Spleen (tissue), 11 donors: ENCODE measurements around the gene TNFRSF1B. TPM values are rescaled to one million over a fixed set of nuclear protein-coding genes. Genes with fewer than 3 reads are reported as not detected.

ENCODE experiments used
- DNase-seq: peaks from one replicate; pipeline ENCODE4 v3.0.0-alpha.2; 2020
- H3K27ac ChIP-seq, 8 donors: fragments of 200-600 bp; sonication (generic) in 7 of 8; 1 replicate in 4 of 8; 2 replicates in 4 of 8; pipeline versions ENCODE4 v1.5.0 to v1.8.0; 2016 to 2021; ENCODE audit warnings: inconsistent platforms in 4 of 8, mild to moderate bottlenecking in 4 of 8, moderate library complexity in 1 of 8
- H3K27me3 ChIP-seq, 7 donors: fragments of 200-600 bp; sonication (generic) in 6 of 7; replicated peaks in 1 of 7; 1 replicate in 4 of 7; 2 replicates in 3 of 7; pipeline versions ENCODE4 v1.5.0 to v1.8.0; 2016 to 2021; ENCODE audit warnings: inconsistent platforms in 3 of 7, mild to moderate bottlenecking in 1 of 7
- H3K36me3 ChIP-seq, 6 donors: fragments of 200-600 bp; sonication (generic) in 5 of 6; 1 replicate in 4 of 6; 2 replicates in 2 of 6; pipeline versions ENCODE4 v1.5.0 to v1.8.0; 2016 to 2021; ENCODE audit warnings: inconsistent platforms in 2 of 6
- H3K4me1 ChIP-seq, 6 donors: fragments of 200-600 bp; sonication (generic) in 5 of 6; 1 replicate in 3 of 6; 2 replicates in 3 of 6; pipeline versions ENCODE4 v1.5.0 to v1.8.0; 2016 to 2021; ENCODE audit warnings: inconsistent platforms in 3 of 6
- H3K4me3 ChIP-seq, 8 donors: fragments of 200-600 bp; sonication (generic) in 7 of 8; 1 replicate in 4 of 8; 2 replicates in 4 of 8; pipeline versions ENCODE4 v1.5.0 to v1.8.0; 2016 to 2021; ENCODE audit warnings: inconsistent platforms in 4 of 8, mild to moderate bottlenecking in 4 of 8, moderate library complexity in 2 of 8
- H3K9me3 ChIP-seq, 8 donors: fragments of 200-600 bp; sonication (generic) in 7 of 8; 1 replicate in 4 of 8; 2 replicates in 4 of 8; pipeline versions ENCODE4 v1.5.0 to v1.8.0; 2016 to 2021; ENCODE audit warnings: inconsistent platforms in 4 of 8
- POLR2A ChIP-seq, 3 donors: fragments of 450-650 bp; IDR thresholded peaks; one replicate each; pipeline ENCODE4 v1.5.1; 2017; ENCODE audit warnings: antibody characterized with exemption in 3 of 3, mild to moderate bottlenecking in 1 of 3
- POLR2AphosphoS5 ChIP-seq, 3 donors: sonication (generic); formaldehyde crosslinking; IDR thresholded peaks; one replicate each; pipeline ENCODE4 v1.5.1; 2017; ENCODE audit warnings: antibody characterized with exemption in 3 of 3
- WGBS, 5 donors: extraction: QIAGEN DNeasy Blood & Tissue Kit in 3 of 5; methylation state at CpG; one replicate each; pipeline versions ENCODE4 v1.1.5 to v1.1.7; 2013 to 2018; 5-methylcytosine and 5-hydroxymethylcytosine counted together
- intact Hi-C: fragments of 100-400 bp; cut with DNase I; formaldehyde crosslinking; loops from one replicate; pipeline ENCODE4 v1.15.0; 2023; ENCODE audit warnings: low total_unique reads
- polyA plus RNA-seq, 3 donors: library from polyadenylated mRNA; stranded (reverse); fragments of 200-250 nt; gene quantifications; one replicate each; pipeline ENCODE4 v1.2.1, GENCODE V29; 2013
- total RNA-seq, 7 donors: library from RNA; depleted of rRNA in 3 of 7; stranded (reverse); fragments of >200 nt in 3 of 7; fragmentation: NEBNext Ultra II Directional in 4 of 7; extraction: Animal tissue kit (Norgen Biotek cat#: 25700) in 4 of 7; gene quantifications; one replicate each; pipeline versions ENCODE4 v1.1.0 to v1.2.1, GENCODE V29; 2016 to 2021
- TF ChIP-seq, protein P1 (sequence below), 11 experiments: fragments of 200-600 bp in 7 of 11; fragments of 450-650 bp in 4 of 11; sonication (generic) in 4 of 11; IDR thresholded peaks in 8 of 11; conservative IDR thresholded peaks in 3 of 11; 1 replicate in 7 of 11; 2 replicates in 4 of 11; pipeline versions ENCODE4 v1.4.0 to v1.8.0; 2016 to 2021; ENCODE audit warnings: antibody characterized with exemption in 11 of 11, inconsistent platforms in 4 of 11, mild to moderate bottlenecking in 1 of 11
- donor health status: healthy with polysubstance abuse.
- donor health status: DM: no; HTN: no; CAD: no; lungs with moderate emphysema.
- donor health status: DM: no; HTN: no; CAD: no.
- donor health status: Bipolar disorder and iron deficiency.
- donor health status: healthy.
- donor health status: DM: no; HTN: no; CAD: no.
- donor health status: DM: yes; HTN: yes; CAD: no.

The TNFRSF1B gene
- total and polyA plus RNA-seq, 10 donors, result 28.5 to 233 (median 167) TPM

DNA sequence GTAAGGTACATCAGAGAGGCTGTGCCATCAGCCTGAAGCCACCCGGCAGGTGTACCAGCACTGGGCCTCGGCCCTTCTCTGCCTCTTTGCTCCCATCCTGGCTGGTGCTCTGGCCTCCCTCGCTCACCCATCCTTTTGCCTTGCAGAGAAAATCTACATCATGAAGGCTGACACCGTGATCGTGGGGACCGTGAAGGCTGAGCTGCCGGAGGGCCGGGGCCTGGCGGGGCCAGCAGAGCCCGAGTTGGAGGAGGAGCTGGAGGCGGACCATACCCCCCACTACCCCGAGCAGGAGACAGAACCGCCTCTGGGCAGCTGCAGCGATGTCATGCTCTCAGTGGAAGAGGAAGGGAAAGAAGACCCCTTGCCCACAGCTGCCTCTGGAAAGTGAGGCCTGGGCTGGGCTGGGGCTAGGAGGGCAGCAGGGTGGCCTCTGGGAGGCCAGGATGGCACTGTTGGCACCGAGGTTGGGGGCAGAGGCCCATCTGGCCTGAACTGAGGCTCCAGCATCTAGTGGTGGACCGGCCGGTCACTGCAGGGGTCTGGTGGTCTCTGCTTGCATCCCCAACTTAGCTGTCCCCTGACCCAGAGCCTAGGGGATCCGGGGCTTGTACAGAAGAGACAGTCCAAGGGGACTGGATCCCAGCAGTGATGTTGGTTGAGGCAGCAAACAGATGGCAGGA is 24.5 kb upstream of the TNFRSF1B start:
- DNase-seq, result peak; percentile 81
- peaks cover 18 to 81% (median 55%) of the 10 kb centered on the region in 6 donors for H3K4me1 ChIP-seq

DNA sequence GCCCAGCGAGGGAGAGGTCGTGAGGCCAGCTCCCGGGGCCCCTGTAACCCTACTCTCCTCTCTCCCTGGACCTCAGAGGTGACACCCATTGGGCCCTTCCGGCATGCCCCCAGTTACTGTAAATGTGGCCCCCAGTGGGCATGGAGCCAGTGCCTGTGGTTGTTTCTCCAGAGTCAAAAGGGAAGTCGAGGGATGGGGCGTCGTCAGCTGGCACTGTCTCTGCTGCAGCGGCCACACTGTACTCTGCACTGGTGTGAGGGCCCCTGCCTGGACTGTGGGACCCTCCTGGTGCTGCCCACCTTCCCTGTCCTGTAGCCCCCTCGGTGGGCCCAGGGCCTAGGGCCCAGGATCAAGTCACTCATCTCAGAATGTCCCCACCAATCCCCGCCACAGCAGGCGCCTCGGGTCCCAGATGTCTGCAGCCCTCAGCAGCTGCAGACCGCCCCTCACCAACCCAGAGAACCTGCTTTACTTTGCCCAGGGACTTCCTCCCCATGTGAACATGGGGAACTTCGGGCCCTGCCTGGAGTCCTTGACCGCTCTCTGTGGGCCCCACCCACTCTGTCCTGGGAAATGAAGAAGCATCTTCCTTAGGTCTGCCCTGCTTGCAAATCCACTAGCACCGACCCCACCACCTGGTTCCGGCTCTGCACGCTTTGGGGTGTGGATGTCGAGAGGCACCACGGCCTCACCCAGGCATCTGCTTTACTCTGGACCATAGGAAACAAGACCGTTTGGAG is 23.7 kb upstream of the TNFRSF1B start:
- peak; percentile 90 for DNase-seq
- no peaks in the 10 kb centered on the region for H3K27me3 ChIP-seq
- H3K36me3 ChIP-seq, result no peaks in the 10 kb centered on the region
- H3K4me1 ChIP-seq, result peaks cover 23 to 89% (median 63%) of the 10 kb centered on the region in 6 donors
- no peaks in the 10 kb centered on the region for H3K9me3 ChIP-seq
- TF ChIP-seq POLR2AphosphoS5 (IDR thresholded peaks at IDR 0.05), result peak in 1 of 3 donors; percentile 10
- no peak for TF ChIP-seq POLR2A (IDR thresholded peaks at IDR 0.05)
- TF ChIP-seq, protein P1, sequence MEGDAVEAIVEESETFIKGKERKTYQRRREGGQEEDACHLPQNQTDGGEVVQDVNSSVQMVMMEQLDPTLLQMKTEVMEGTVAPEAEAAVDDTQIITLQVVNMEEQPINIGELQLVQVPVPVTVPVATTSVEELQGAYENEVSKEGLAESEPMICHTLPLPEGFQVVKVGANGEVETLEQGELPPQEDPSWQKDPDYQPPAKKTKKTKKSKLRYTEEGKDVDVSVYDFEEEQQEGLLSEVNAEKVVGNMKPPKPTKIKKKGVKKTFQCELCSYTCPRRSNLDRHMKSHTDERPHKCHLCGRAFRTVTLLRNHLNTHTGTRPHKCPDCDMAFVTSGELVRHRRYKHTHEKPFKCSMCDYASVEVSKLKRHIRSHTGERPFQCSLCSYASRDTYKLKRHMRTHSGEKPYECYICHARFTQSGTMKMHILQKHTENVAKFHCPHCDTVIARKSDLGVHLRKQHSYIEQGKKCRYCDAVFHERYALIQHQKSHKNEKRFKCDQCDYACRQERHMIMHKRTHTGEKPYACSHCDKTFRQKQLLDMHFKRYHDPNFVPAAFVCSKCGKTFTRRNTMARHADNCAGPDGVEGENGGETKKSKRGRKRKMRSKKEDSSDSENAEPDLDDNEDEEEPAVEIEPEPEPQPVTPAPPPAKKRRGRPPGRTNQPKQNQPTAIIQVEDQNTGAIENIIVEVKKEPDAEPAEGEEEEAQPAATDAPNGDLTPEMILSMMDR (IDR thresholded peaks at IDR 0.05 in 8 of 11, conservative IDR thresholded peaks at IDR 0.05 in 3 of 11), result no peak
- WGBS, 5 donors, result 30 to 56% (median 46%) methylated on average over 16 to 21 of the region's 21 CpGs
- peak overlapping the region in 2 of 8 donors; percentile 11 to 48 for H3K4me3 ChIP-seq
- H3K27ac ChIP-seq, result peak overlapping the region; percentile 27 to 99 (median 91)
- intact Hi-C loops, result no loop called here

More for the DNA sequence above, 24.5 kb upstream of the TNFRSF1B start:
- intact Hi-C loops, result no loop called here
- peak overlapping the region in 7 of 8 donors; percentile 82 to 99 (median 92) for H3K27ac ChIP-seq
- H3K4me3 ChIP-seq, result peak overlapping the region in 1 of 8 donors; percentile 48
- no peaks in the 10 kb centered on the region for H3K27me3 ChIP-seq
- no peak for TF ChIP-seq POLR2A (IDR thresholded peaks at IDR 0.05)
- TF ChIP-seq, protein P1 (IDR thresholded peaks at IDR 0.05 in 8 of 11, conservative IDR thresholded peaks at IDR 0.05 in 3 of 11), result no peak
- no peak for TF ChIP-seq POLR2AphosphoS5 (IDR thresholded peaks at IDR 0.05)
- H3K36me3 ChIP-seq, result no peaks in the 10 kb centered on the region
- WGBS, 5 donors, result 81 to 90% (median 84%) methylated on average over 13 to 18 of the region's 18 CpGs
- no peaks in the 10 kb centered on the region for H3K9me3 ChIP-seq

DNA sequence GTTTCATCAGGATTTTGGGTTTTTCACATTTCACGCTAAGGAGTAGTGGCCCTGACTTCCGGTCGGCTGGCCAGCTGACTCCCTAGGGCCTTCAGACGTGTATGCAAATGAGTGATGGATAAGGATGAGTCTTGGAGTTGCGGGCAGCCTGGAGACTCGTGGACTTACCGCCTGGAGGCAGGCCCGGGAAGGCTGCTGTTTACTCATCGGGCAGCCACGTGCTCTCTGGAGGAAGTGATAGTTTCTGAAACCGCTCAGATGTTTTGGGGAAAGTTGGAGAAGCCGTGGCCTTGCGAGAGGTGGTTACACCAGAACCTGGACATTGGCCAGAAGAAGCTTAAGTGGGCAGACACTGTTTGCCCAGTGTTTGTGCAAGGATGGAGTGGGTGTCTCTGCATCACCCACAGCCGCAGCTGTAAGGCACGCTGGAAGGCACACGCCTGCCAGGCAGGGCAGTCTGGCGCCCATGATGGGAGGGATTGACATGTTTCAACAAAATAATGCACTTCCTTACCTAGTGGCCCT is 23.1 kb upstream of the TNFRSF1B start:
- TF ChIP-seq, protein P1 (IDR thresholded peaks at IDR 0.05 in 8 of 11, conservative IDR thresholded peaks at IDR 0.05 in 3 of 11), result peak in 5 of 11 experiments; percentile 7 to 33 (median 22)
- TF ChIP-seq POLR2AphosphoS5 (IDR thresholded peaks at IDR 0.05) (peak; percentile 72 to 85 (median 72)), POLR2A (IDR thresholded peaks at IDR 0.05) (no peak)
- H3K4me1 ChIP-seq, result peaks cover 28 to 95% (median 69%) of the 10 kb centered on the region in 6 donors
- peak; percentile 91 for DNase-seq
- peak overlapping the region; percentile 27 to 99 (median 91) for H3K27ac ChIP-seq
- no peaks in the 10 kb centered on the region for H3K27me3 ChIP-seq
- H3K36me3 ChIP-seq, result no peaks in the 10 kb centered on the region
- intact Hi-C loops, result no loop called here
- H3K4me3 ChIP-seq, result peak overlapping the region in 2 of 8 donors; percentile 11 to 48
- WGBS, 5 donors, result 10 to 25% (median 18%) methylated on average over 8 to 17 of the region's 17 CpGs
- no peaks in the 10 kb centered on the region for H3K9me3 ChIP-seq
